CD14-positive monocyte (primary cell): ENCODE data around the gene LRRC75B. TPM values are rescaled to one million over a fixed set of nuclear protein-coding genes. Genes with fewer than 3 reads are reported as not detected.
"Not testable (repeated sequence)": the region's sequence is repeated elsewhere in the genome, so short reads cannot be mapped to it uniquely, and the experiment has no call there.

Experiments used
- DNase-seq, 3 donors: peaks; one replicate each; pipeline ENCODE4 v3.0.0-alpha.2; 2011 to 2022
- H2AFZ ChIP-seq: 2 replicates; pipeline ENCODE4 v1.6.0; 2012; ENCODE audit warnings: mild to moderate bottlenecking, low read depth, low read length, inconsistent platforms; ENCODE audit not compliant: insufficient read depth, poor library complexity, severe bottlenecking
- H3K27ac ChIP-seq, 2 donors: 1 replicate in 1 of 2; 2 replicates in 1 of 2; pipeline ENCODE4 v1.5.1; 2012 to 2013; ENCODE audit warnings: low read length in 2 of 2, control low read depth in 1 of 2, inconsistent platforms in 1 of 2, low read depth in 1 of 2, mild to moderate bottlenecking in 1 of 2
- H3K27me3 ChIP-seq, 2 donors: one replicate each; pipeline versions ENCODE4 v1.6.0 to v1.6.1; 2011 to 2013; ENCODE audit warnings: low read length in 2 of 2; ENCODE audit not compliant: control insufficient read depth in 2 of 2, insufficient read depth in 2 of 2
- H3K36me3 ChIP-seq, 2 donors: replicated peaks in 1 of 2; 1 replicate in 1 of 2; 2 replicates in 1 of 2; pipeline versions ENCODE4 v1.5.1 to v1.6.1; 2012 to 2013; ENCODE audit warnings: low read length in 2 of 2, control low read depth in 1 of 2, inconsistent platforms in 1 of 2, mild to moderate bottlenecking in 1 of 2; ENCODE audit not compliant: insufficient read depth in 2 of 2, control insufficient read depth in 1 of 2
- H3K4me1 ChIP-seq, 2 donors: 1 replicate in 1 of 2; 2 replicates in 1 of 2; pipeline versions ENCODE4 v1.5.1 to v1.6.1; 2012 to 2013; ENCODE audit warnings: low read length in 2 of 2, control low read depth in 1 of 2, inconsistent platforms in 1 of 2, mild to moderate bottlenecking in 1 of 2, moderate library complexity in 1 of 2; ENCODE audit not compliant: insufficient read depth in 2 of 2, control insufficient read depth in 1 of 2
- H3K4me2 ChIP-seq: replicated peaks from 2 replicates; pipeline ENCODE3; 2012; ENCODE audit warnings: low read length, moderate library complexity, mild to moderate bottlenecking; ENCODE audit not compliant: poor library complexity, severe bottlenecking; ENCODE audit errors: extremely low read depth
- H3K4me3 ChIP-seq, 3 experiments: fragments of 200-600 bp in 1 of 3; sonication (generic) in 1 of 3; replicated peaks in 1 of 3; 1 replicate in 2 of 3; 2 replicates in 1 of 3; pipeline ENCODE4 v1.5.1; 2011 to 2013; ENCODE audit warnings: low read length in 3 of 3, mild to moderate bottlenecking in 3 of 3, control low read depth in 2 of 3, low read depth in 2 of 3, inconsistent platforms in 1 of 3, moderate library complexity in 1 of 3
- H3K79me2 ChIP-seq: 2 replicates; pipeline ENCODE4 v1.6.0; 2012; ENCODE audit warnings: mild to moderate bottlenecking, control low read depth, inconsistent platforms, low read length, moderate library complexity; ENCODE audit not compliant: insufficient read depth
- H3K9ac ChIP-seq: 2 replicates; pipeline ENCODE4 v1.6.0; 2017; ENCODE audit warnings: low read length, mild to moderate bottlenecking; ENCODE audit not compliant: insufficient read depth, poor library complexity, severe bottlenecking
- H3K9me3 ChIP-seq, 2 donors: replicated peaks in 1 of 2; 1 replicate in 1 of 2; 2 replicates in 1 of 2; pipeline versions ENCODE4 v1.5.1 to v1.6.1; 2012 to 2013; ENCODE audit warnings: low read length in 2 of 2, control low read depth in 1 of 2; ENCODE audit not compliant: control insufficient read depth in 1 of 2, insufficient read depth in 1 of 2
- H4K20me1 ChIP-seq: 2 replicates; pipeline ENCODE4 v1.6.0; 2012; ENCODE audit warnings: mild to moderate bottlenecking, low read length, control low read depth, moderate library complexity; ENCODE audit not compliant: insufficient read depth
- H3K27ac Mint-ChIP-seq, 7 donors: one replicate each; pipeline ENCODE4 v1.8.0; 2020; ENCODE audit warnings: mild to moderate bottlenecking in 7 of 7, mixed read lengths in 7 of 7, moderate library complexity in 6 of 7, inconsistent platforms in 2 of 7
- H3K27me3 Mint-ChIP-seq, 3 donors: one replicate each; pipeline ENCODE4 v1.8.0; 2021 to 2022; ENCODE audit warnings: low read depth in 3 of 3, mild to moderate bottlenecking in 3 of 3, mixed read lengths in 3 of 3, moderate library complexity in 3 of 3, inconsistent platforms in 1 of 3
- H3K36me3 Mint-ChIP-seq, 2 donors: one replicate each; pipeline ENCODE4 v1.8.0; 2020; ENCODE audit warnings: mixed read lengths in 2 of 2, inconsistent platforms in 1 of 2, mild to moderate bottlenecking in 1 of 2
- H3K4me1 Mint-ChIP-seq: one replicate; pipeline ENCODE4 v1.8.0; 2020; ENCODE audit warnings: mild to moderate bottlenecking, mixed read lengths
- H3K4me3 Mint-ChIP-seq, 2 donors: one replicate each; pipeline ENCODE4 v1.8.0; 2020; ENCODE audit warnings: mild to moderate bottlenecking in 2 of 2, mixed read lengths in 2 of 2, moderate library complexity in 1 of 2
- H3K9me3 Mint-ChIP-seq, 7 donors: one replicate each; pipeline ENCODE4 v1.8.0; 2020 to 2022; ENCODE audit warnings: mixed read lengths in 7 of 7, mild to moderate bottlenecking in 6 of 7, moderate library complexity in 6 of 7, inconsistent platforms in 2 of 7
- CTCF ChIP-seq: fragments of 200-600 bp; IDR thresholded peaks from one replicate; pipeline ENCODE4 v1.8.0; 2022; ENCODE audit warnings: antibody characterized with exemption, mild to moderate bottlenecking
- WGBS: methylation state at CpG from one replicate; pipeline ENCODE4 v1.1.5; 2013; ENCODE audit warnings: missing lambda C conversion rate; ENCODE audit not compliant: insufficient coverage; 5-methylcytosine and 5-hydroxymethylcytosine counted together
- intact Hi-C, 2 donors: fragments of 100-400 bp; cut with micrococcal nuclease; formaldehyde crosslinking; loops; one replicate each; pipeline versions ENCODE4 v1.15.0 to v1.15.1; 2023
- polyA plus RNA-seq, 3 donors: library from polyadenylated mRNA; depleted of rRNA in 1 of 3; unstranded in 2 of 3; stranded (reverse) in 1 of 3; fragments of 300-500 nt in 2 of 3; fragments of >200 nt in 1 of 3; fragmentation: Illumina TruSeq in 2 of 3; gene quantifications; 1 replicate in 2 of 3; 2 replicates in 1 of 3; pipeline ENCODE4 v1.2.3, GENCODE V29; 2012 to 2021

LRRC75B gene
- polyA plus RNA-seq, 3 donors: 0.20 to 5.2 (median 0.53) TPM

DNA sequence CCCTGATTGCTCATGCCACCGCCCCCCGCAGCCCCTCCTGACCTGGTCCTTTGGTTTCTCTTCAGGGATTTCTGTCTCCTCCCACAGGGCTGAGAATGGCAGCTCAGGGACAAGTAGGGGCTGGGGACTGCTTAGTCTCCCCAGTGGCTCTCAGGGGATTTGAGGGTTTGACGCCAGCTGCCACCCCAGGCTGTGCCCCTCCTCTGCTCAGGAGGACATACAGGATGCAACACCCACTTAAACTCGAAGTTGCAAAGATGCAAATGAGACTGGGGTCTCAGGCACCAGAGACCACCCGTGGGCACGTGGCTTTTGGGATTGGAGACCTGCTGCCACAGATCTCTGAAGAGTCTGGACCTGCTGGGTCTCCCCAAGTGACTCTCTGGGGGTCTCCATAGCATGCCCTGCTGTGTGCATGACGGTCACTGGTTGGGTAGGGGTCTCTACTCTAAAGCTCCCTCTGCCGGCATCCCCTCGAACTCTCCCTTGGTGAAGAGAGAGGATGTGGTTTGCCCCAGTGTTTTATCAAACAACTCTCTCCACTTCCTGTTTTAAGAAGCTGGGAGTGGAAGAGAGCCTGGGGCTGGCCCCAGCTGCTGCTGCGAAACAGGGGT is 42.0 kb upstream of the LRRC75B start:
- H3K4me3 Mint-ChIP-seq, H3K4me1 ChIP-seq, H3K27ac ChIP-seq: not testable (repeated sequence)

GRCh38 chr22:24633231-24634023 is 40.6 kb upstream of the LRRC75B start:
- WGBS: 42% methylated on average over 12 of the region's 16 CpGs
- DNase-seq, H3K36me3 Mint-ChIP-seq, H3K9me3 ChIP-seq, H3K9ac ChIP-seq, intact Hi-C loops, H3K79me2 ChIP-seq, H3K4me1 ChIP-seq, H3K27ac Mint-ChIP-seq, H3K36me3 ChIP-seq, H4K20me1 ChIP-seq, H2AFZ ChIP-seq, H3K27me3 Mint-ChIP-seq, H3K27me3 ChIP-seq, H3K4me2 ChIP-seq, H3K9me3 Mint-ChIP-seq, H3K4me3 ChIP-seq, H3K27ac ChIP-seq: not testable (repeated sequence)
- Mint-ChIP-seq H3K4me1 (peaks cover 20% of the 10 kb centered on the region), H3K4me3 (peak overlapping the region in 1 of 2 donors; percentile 26)

More for the DNA sequence above, 42.0 kb upstream of the LRRC75B start:
- H2AFZ ChIP-seq, intact Hi-C loops, H3K36me3 ChIP-seq, H3K9me3 ChIP-seq, H3K4me2 ChIP-seq, H3K27me3 Mint-ChIP-seq, H3K27ac Mint-ChIP-seq, H3K79me2 ChIP-seq, H3K9ac ChIP-seq, H3K27me3 ChIP-seq, H3K4me3 ChIP-seq, H4K20me1 ChIP-seq, H3K36me3 Mint-ChIP-seq: not testable (repeated sequence)
- peak; percentile 18 for TF ChIP-seq CTCF
- peak in 1 of 3 donors; percentile 14 for DNase-seq
- Mint-ChIP-seq H3K4me1 (peaks cover 20% of the 10 kb centered on the region), H3K9me3 (peaks cover 0 to 17% (median 0%) of the 10 kb centered on the region in 7 donors)
- WGBS: 19% methylated on average over 6 of the region's 10 CpGs

DNA sequence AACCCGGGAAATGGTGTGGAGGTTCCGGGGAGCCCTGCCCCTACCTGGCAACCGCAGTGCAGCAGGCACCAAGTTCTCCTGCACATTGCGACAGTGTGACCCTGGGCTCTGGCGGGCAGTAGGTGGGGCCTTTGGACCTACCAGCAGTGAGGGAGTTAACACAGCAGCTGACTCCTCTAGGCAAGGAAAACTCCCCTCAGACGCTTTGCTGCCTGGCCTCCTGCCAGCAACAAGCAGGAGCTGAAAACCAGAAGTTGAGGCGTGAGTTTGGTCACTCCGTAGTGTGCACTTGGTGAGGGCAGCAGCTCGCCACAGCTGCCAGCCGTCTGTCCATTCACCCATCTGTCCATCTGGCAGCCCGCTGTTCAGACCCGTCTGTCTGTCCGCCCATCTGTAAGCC is 39.8 kb upstream of the LRRC75B start:
- H3K9me3 Mint-ChIP-seq, H3K9me3 ChIP-seq, H3K79me2 ChIP-seq, H3K27ac Mint-ChIP-seq, H4K20me1 ChIP-seq, H3K27ac ChIP-seq, H3K4me3 ChIP-seq, H3K36me3 Mint-ChIP-seq, H3K27me3 ChIP-seq, H3K9ac ChIP-seq, H2AFZ ChIP-seq, H3K4me2 ChIP-seq, H3K4me1 ChIP-seq, intact Hi-C loops, H3K36me3 ChIP-seq, H3K27me3 Mint-ChIP-seq: not testable (repeated sequence)
- Mint-ChIP-seq H3K4me1 (peaks cover 20% of the 10 kb centered on the region), H3K4me3 (peak overlapping the region in 1 of 2 donors; percentile 7)
- DNase-seq: peak; percentile 2 to 36 (median 4)
- no CpG with 5 or more reads among the region's 13 CpGs for WGBS
